HepG2 (cell line): ENCODE data around the gene SLC29A2. TPM values are rescaled to one million over a fixed set of nuclear protein-coding genes. Genes with fewer than 3 reads are reported as not detected.

Source experiments
- CCAR2 ChIP-seq: fragments of 200-400 bp; formaldehyde crosslinking; optimal IDR thresholded peaks from 2 replicates; pipeline ENCODE3; 2018; ENCODE audit warnings: low read depth, mild to moderate bottlenecking, low read length, moderate library complexity
- EP300 ChIP-seq, 3 experiments: sonication (generic) in 1 of 3; formaldehyde crosslinking in 1 of 3; IDR thresholded peaks; 2 replicates each; pipeline versions ENCODE4 v1.5.1 to v1.6.1; 2011 to 2020; ENCODE audit warnings: low read depth in 2 of 3, low read length in 2 of 3, borderline replicate concordance in 1 of 3, improper control_type of control experiment in 1 of 3, mild to moderate bottlenecking in 1 of 3, missing genetic modification reagents in 1 of 3, moderate library complexity in 1 of 3
- FOXP4 ChIP-seq: sonication (generic); formaldehyde crosslinking; IDR thresholded peaks from 2 replicates; pipeline ENCODE4 v1.4.0; 2020; ENCODE audit warnings: missing genetic modification reagents
- HDAC6 ChIP-seq: fragments of 200-600 bp; sonication (generic); IDR thresholded peaks from 2 replicates; pipeline ENCODE4 v1.7.0; 2017; ENCODE audit warnings: mild to moderate bottlenecking, antibody characterized with exemption, low read length, low read depth
- HOXA9 ChIP-seq: sonication (generic); formaldehyde crosslinking; IDR thresholded peaks from 2 replicates; pipeline ENCODE4 v1.8.1; 2022; ENCODE audit warnings: missing genetic modification reagents, mild to moderate bottlenecking, moderate library complexity, borderline replicate concordance
- JDP2 ChIP-seq: sonication (generic); formaldehyde crosslinking; IDR thresholded peaks from 2 replicates; pipeline ENCODE4 v1.8.1; 2022; ENCODE audit warnings: missing genetic modification reagents, borderline replicate concordance
- KAT7 ChIP-seq: IDR thresholded peaks from 2 replicates; pipeline ENCODE4 v1.6.1; 2018; ENCODE audit warnings: borderline replicate concordance, missing compliant biosample characterization
- MIER3 ChIP-seq: IDR thresholded peaks from 2 replicates; pipeline ENCODE4 v1.6.1; 2016; ENCODE audit warnings: missing compliant biosample characterization, borderline replicate concordance
- NAIF1 ChIP-seq: sonication (generic); formaldehyde crosslinking; IDR thresholded peaks from 2 replicates; pipeline ENCODE4 v1.5.0; 2020; ENCODE audit warnings: mild to moderate bottlenecking, missing genetic modification reagents, borderline replicate concordance
- NR2F6 ChIP-seq, 2 experiments: IDR thresholded peaks; 2 replicates each; pipeline ENCODE4 v1.6.1; 2016; ENCODE audit warnings: antibody characterized with exemption in 1 of 2, mild to moderate bottlenecking in 1 of 2
- RELA ChIP-seq: sonication (generic); formaldehyde crosslinking; IDR thresholded peaks from 2 replicates; pipeline ENCODE4 v1.4.0; 2020; ENCODE audit warnings: missing genetic modification reagents
- SIN3B ChIP-seq: fragments of 150-350 bp; IDR thresholded peaks from 2 replicates; pipeline ENCODE4 v1.6.1; 2014; ENCODE audit warnings: low read length
- SMYD3 ChIP-seq: sonication (generic); formaldehyde crosslinking; IDR thresholded peaks from 2 replicates; pipeline ENCODE4 v1.8.1; 2023; ENCODE audit warnings: mild to moderate bottlenecking, missing genetic modification reagents
- SP2 ChIP-seq: sonication (generic); formaldehyde crosslinking; IDR thresholded peaks from 2 replicates; pipeline ENCODE4 v1.5.1; 2020; ENCODE audit warnings: mild to moderate bottlenecking, missing genetic modification reagents
- TEAD2 ChIP-seq: sonication (generic); formaldehyde crosslinking; IDR thresholded peaks from 2 replicates; pipeline ENCODE4 v1.9.0; 2021; ENCODE audit warnings: missing genetic modification reagents
- THAP9 ChIP-seq: sonication (generic); formaldehyde crosslinking; IDR thresholded peaks from 2 replicates; pipeline ENCODE4; 2020; ENCODE audit warnings: missing genetic modification reagents, mild to moderate bottlenecking, borderline replicate concordance
- YEATS2 ChIP-seq: sonication (generic); formaldehyde crosslinking; IDR thresholded peaks from 2 replicates; pipeline ENCODE4 v1.4.0; 2020; ENCODE audit warnings: missing genetic modification reagents, borderline replicate concordance
- ZBTB7B ChIP-seq: sonication (generic); formaldehyde crosslinking; IDR thresholded peaks from 2 replicates; pipeline ENCODE4 v1.4.0; 2020; ENCODE audit warnings: missing genetic modification reagents
- ZFP62 ChIP-seq: sonication (generic); formaldehyde crosslinking; IDR thresholded peaks from 2 replicates; pipeline ENCODE4 v1.4.0; 2020; ENCODE audit warnings: missing genetic modification reagents
- ZFY ChIP-seq: sonication (generic); formaldehyde crosslinking; IDR thresholded peaks from 2 replicates; pipeline ENCODE4 v1.4.0; 2020; ENCODE audit warnings: missing genetic modification reagents
- ZNF350 ChIP-seq: sonication (generic); formaldehyde crosslinking; IDR thresholded peaks from 2 replicates; pipeline ENCODE4 v1.4.0; 2020; ENCODE audit warnings: mild to moderate bottlenecking, low read depth, missing genetic modification reagents, borderline replicate concordance
- ZNF367 ChIP-seq: sonication (generic); formaldehyde crosslinking; IDR thresholded peaks from 2 replicates; pipeline ENCODE4 v1.4.0; 2020; ENCODE audit warnings: missing genetic modification reagents, borderline replicate concordance
- ZNF784 ChIP-seq: sonication (generic); formaldehyde crosslinking; IDR thresholded peaks from 2 replicates; pipeline ENCODE4 v1.5.1; 2020; ENCODE audit warnings: missing genetic modification reagents, mild to moderate bottlenecking, borderline replicate concordance
- ZNF839 ChIP-seq: sonication (generic); formaldehyde crosslinking; IDR thresholded peaks from 2 replicates; pipeline ENCODE4 v1.4.0; 2020; ENCODE audit warnings: missing genetic modification reagents, mild to moderate bottlenecking, borderline replicate concordance
- polyA plus RNA-seq, 8 experiments: library from polyadenylated mRNA; depleted of rRNA in 3 of 8; stranded (reverse) in 7 of 8; unstranded in 1 of 8; fragments of >200 nt; fragmentation: Illumina TruSeq in 4 of 8; extraction: Trizol in 4 of 8; gene quantifications; 2 replicates each; pipeline versions ENCODE4 v1.2.1 to v1.2.3, GENCODE V29; 2011 to 2016; ENCODE audit warnings: low read depth in 4 of 8, missing spikeins in 1 of 8, mixed read lengths in 1 of 8; ENCODE audit not compliant: insufficient read depth in 1 of 8
- total RNA-seq, 5 experiments: library from RNA; depleted of rRNA; stranded (reverse); fragments of >200 nt; fragmentation: Illumina TruSeq; extraction: Trizol; gene quantifications; 2 replicates each; pipeline ENCODE4 v1.2.3, GENCODE V29; 2016; ENCODE audit warnings: low read depth in 1 of 5

The SLC29A2 gene
- total and polyA plus RNA-seq, 2 of the 13 experiments (the other 11 are each of a cell fraction or from before 2014, with no cell fraction given) = 0.63 to 0.66 TPM

GRCh38 chr11:66418168-66418985, 46.8 kb upstream of the SLC29A2 start (continued):
- TF ChIP-seq CCAR2 = no peak
- TF ChIP-seq JDP2 = no peak; the same call in 1 of the 2 replicates
- TF ChIP-seq MIER3 (CRISPR knock-in tag) = peak; percentile 71; the same call in 1 of the 2 replicates
- no peak for TF ChIP-seq ZNF784 (CRISPR knock-in tag)
- no peak for TF ChIP-seq NR2F6 (IDR thresholded peaks at IDR 0.05)
- peak; percentile 44; the same call in 1 of the 2 replicates for TF ChIP-seq NR2F6 (CRISPR knock-in tag; IDR thresholded peaks at IDR 0.05)
- TF ChIP-seq ZFY (CRISPR knock-in tag) = peak; percentile 53
- TF ChIP-seq ZBTB7B = 0 out of 2 replicates have a peak, but pooled peaks have one; percentile 26
- no peak for TF ChIP-seq ZFP62 (CRISPR knock-in tag)
- no peak for TF ChIP-seq HDAC6
- TF ChIP-seq EP300 (IDR thresholded peaks at IDR 0.05; ENCODE audit: low read depth in 2 of 2, low read length in 2 of 2) = no peak
- TF ChIP-seq EP300 (CRISPR knock-in tag; IDR thresholded peaks at IDR 0.05; ENCODE audit: borderline replicate concordance) = no peak
- no peak for TF ChIP-seq SMYD3
- TF ChIP-seq KAT7 (CRISPR knock-in tag) = no peak
- no peak for TF ChIP-seq SP2
- no peak for TF ChIP-seq THAP9 (CRISPR knock-in tag)
- TF ChIP-seq RELA (CRISPR knock-in tag) = no peak
- no peak for TF ChIP-seq NAIF1
- TF ChIP-seq ZNF367 (CRISPR knock-in tag) = peak; percentile 48; the same call in 1 of the 2 replicates
- peak; percentile 58; the same call in 1 of the 2 replicates for TF ChIP-seq YEATS2 (CRISPR knock-in tag)
- peak; percentile 71; the same call in 1 of the 2 replicates for TF ChIP-seq HOXA9 (CRISPR knock-in tag)
- TF ChIP-seq FOXP4 (CRISPR knock-in tag) = peak; percentile 52; the same call in 1 of the 2 replicates
- TF ChIP-seq ZNF350 = no peak
- no peak for TF ChIP-seq SIN3B
- no peak for TF ChIP-seq ZNF839
- TF ChIP-seq TEAD2 (CRISPR knock-in tag) = 0 out of 2 replicates have a peak, but pooled peaks have one; percentile 73
